BLaER1 treated with 17β-estradiol and CSF1 and Interleukin-3, amounts not matched to agents 10 nM and 100 nM (cell line): ENCODE data around the gene TK1.
"Not testable (repeated sequence)": the region's sequence is repeated elsewhere in the genome, so short reads cannot be mapped to it uniquely, and the experiment has no call there.

Experiments used
- H3K27ac ChIP-seq, 11 experiments: shearing (Covaris generic); formaldehyde crosslinking; 2 replicates each; pipeline ENCODE4 v1.8.1; 2022
- H3K27me3 ChIP-seq, 11 experiments: shearing (Covaris generic); formaldehyde crosslinking; 2 replicates each; pipeline ENCODE4 v1.8.1; 2022
- H3K36me3 ChIP-seq, 11 experiments: shearing (Covaris generic); formaldehyde crosslinking; 2 replicates each; pipeline ENCODE4 v1.8.1; 2022
- H3K4me1 ChIP-seq, 10 experiments: shearing (Covaris generic); formaldehyde crosslinking; 2 replicates each; pipeline ENCODE4 v1.8.1; 2022
- H3K4me2 ChIP-seq, 11 experiments: shearing (Covaris generic); formaldehyde crosslinking; 2 replicates each; pipeline ENCODE4 v1.8.1; 2022
- H3K4me3 ChIP-seq, 10 experiments: shearing (Covaris generic); formaldehyde crosslinking; 2 replicates each; pipeline ENCODE4 v1.8.1; 2022
- H3K9ac ChIP-seq, 11 experiments: shearing (Covaris generic); formaldehyde crosslinking; 2 replicates each; pipeline ENCODE4 v1.8.1; 2022
- H3K9me3 ChIP-seq, 11 experiments: shearing (Covaris generic); formaldehyde crosslinking; replicated peaks in 1 of 11; 2 replicates each; pipeline ENCODE4 v1.8.1; 2022
- H4K20me1 ChIP-seq, 11 experiments: shearing (Covaris generic); formaldehyde crosslinking; 2 replicates each; pipeline ENCODE4 v1.8.1; 2022
- Cebpa-rat ChIP-seq, 11 experiments: shearing (Covaris generic); IDR thresholded peaks; 2 replicates each; pipeline ENCODE4 v1.8.1; 2022

Gene TK1

GRCh38 chr17:78142119-78142861 is 44.6 kb downstream of the TK1 start:
- H3K4me2 ChIP-seq, result peak overlapping the region; percentile 55 to 92 (median 71)
- H3K4me1 ChIP-seq, result peaks cover 63 to 94% (median 76%) of the 10 kb centered on the region in 10 experiments
- peak overlapping the region in 8 of 11 experiments; percentile 42 to 61 (median 56); a peak in 12 of 22 replicates for H3K9ac ChIP-seq

DNA sequence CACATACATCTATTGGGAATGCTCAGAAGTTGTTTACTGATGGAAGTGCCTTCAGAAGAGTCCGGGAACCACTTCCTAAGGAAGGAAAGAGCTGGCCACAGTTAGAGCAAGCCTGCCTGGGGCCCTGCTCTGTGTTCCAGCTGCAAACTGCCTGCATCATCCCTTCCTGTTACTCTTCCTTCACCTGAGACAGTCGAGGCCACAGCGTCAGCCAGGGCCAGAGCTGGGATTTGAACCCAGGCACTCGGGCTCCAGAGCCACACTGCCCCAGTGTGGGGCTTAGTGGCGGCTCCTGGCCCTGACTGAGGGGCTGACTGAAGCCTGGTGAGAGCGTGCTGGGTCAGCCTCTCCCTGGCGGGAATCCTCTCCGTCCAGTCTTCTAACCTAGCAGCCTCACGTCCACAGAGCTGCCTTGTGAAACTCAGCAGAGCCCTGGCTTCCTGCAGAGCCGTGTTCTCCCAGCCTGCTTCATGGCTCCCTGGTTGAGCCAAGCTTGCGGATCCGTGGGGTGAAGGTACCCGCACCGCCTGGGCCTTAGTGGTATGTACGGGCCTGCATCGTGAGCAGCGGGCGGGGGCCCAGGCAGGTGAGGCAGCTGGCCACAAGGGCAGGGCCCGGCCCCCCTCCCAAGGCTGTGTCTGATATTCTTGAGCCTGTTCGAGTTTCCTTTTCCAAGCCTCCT is 45.3 kb downstream of the TK1 start:
- H3K4me3 ChIP-seq, result 0 out of 20 replicates have a peak overlapping the region, but pooled peaks of 1 of the 10 experiments have one; percentile 35
- H3K4me2 ChIP-seq, result peak overlapping the region; percentile 55 to 92 (median 71)
- H4K20me1 ChIP-seq, result peaks cover 0 to 71% (median 18%) of the 10 kb centered on the region in 11 experiments; a peak in 14 of 22 replicates
- H3K9me3 ChIP-seq, result no peaks in the 10 kb centered on the region
- no peak for TF ChIP-seq Cebpa-rat (IDR thresholded peaks at IDR 0.05)
- H3K27ac ChIP-seq, result peak overlapping the region in 10 of 11 experiments; percentile 18 to 66 (median 50); a peak in 15 of 22 replicates
- H3K27me3 ChIP-seq, result no peaks in the 10 kb centered on the region
- H3K9ac ChIP-seq, result peak overlapping the region in 10 of 11 experiments; percentile 6 to 61 (median 54); a peak in 16 of 22 replicates
- peaks cover 64 to 96% (median 77%) of the 10 kb centered on the region in 10 experiments for H3K4me1 ChIP-seq
- peaks cover 0 to 30% (median 5%) of the 10 kb centered on the region in 11 experiments; a peak in 12 of 22 replicates for H3K36me3 ChIP-seq

More at GRCh38 chr17:78142119-78142861, 44.6 kb downstream of the TK1 start:
- Histone ChIP-seq H4K20me1 (peaks cover 0 to 64% (median 13%) of the 10 kb centered on the region in 11 experiments; a peak in 13 of 22 replicates), H3K9me3 (no peaks in the 10 kb centered on the region), H3K36me3 (peaks cover 0 to 23% (median 0%) of the 10 kb centered on the region in 11 experiments; a peak in 9 of 22 replicates), H3K27ac (peak overlapping the region in 7 of 11 experiments; percentile 35 to 66 (median 56); a peak in 8 of 22 replicates), H3K27me3 (no peaks in the 10 kb centered on the region), H3K4me3 (no peak overlapping the region)
- no peak for TF ChIP-seq Cebpa-rat (IDR thresholded peaks at IDR 0.05)

GRCh38 chr17:78140169-78141051 is 46.4 kb downstream of the TK1 start:
- Histone ChIP-seq H3K4me3 (no peak overlapping the region), H3K9me3 (no peaks in the 10 kb centered on the region), H3K27me3 (no peaks in the 10 kb centered on the region), H3K4me1 (peaks cover 64 to 100% (median 85%) of the 10 kb centered on the region in 10 experiments), H3K27ac (peak overlapping the region in 9 of 11 experiments; percentile 22 to 66 (median 49); a peak in 13 of 22 replicates), H3K4me2 (peak overlapping the region; percentile 49 to 92 (median 69)), H3K9ac (peak overlapping the region in 3 of 11 experiments; percentile 31 to 61 (median 59); a peak in 6 of 22 replicates), H4K20me1 (peaks cover 0 to 83% (median 18%) of the 10 kb centered on the region in 11 experiments; a peak in 14 of 22 replicates), H3K36me3 (peaks cover 0 to 42% (median 17%) of the 10 kb centered on the region in 11 experiments; a peak in 18 of 22 replicates)
- TF ChIP-seq Cebpa-rat (IDR thresholded peaks at IDR 0.05), result no peak

DNA sequence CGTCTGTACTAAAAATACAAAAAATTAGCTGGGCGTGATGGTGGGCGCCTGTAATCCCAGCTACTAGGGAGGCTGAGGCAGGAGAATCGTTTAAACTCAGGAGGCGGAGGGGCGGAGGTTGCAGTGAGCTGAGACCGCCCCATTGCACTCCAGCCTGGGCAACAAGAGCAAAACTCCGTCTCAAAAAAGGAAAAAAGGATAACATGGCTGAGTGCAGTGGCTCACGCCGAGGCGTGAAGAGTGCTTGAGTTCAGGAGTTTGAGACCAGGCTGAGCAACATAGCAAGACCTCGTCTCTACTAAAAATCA is 47.0 kb downstream of the TK1 start:
- not testable (repeated sequence) for H3K4me3 ChIP-seq, H3K27me3 ChIP-seq
- H3K4me1 ChIP-seq, result peaks cover 63 to 100% (median 86%) of the 10 kb centered on the region in 10 experiments

DNA sequence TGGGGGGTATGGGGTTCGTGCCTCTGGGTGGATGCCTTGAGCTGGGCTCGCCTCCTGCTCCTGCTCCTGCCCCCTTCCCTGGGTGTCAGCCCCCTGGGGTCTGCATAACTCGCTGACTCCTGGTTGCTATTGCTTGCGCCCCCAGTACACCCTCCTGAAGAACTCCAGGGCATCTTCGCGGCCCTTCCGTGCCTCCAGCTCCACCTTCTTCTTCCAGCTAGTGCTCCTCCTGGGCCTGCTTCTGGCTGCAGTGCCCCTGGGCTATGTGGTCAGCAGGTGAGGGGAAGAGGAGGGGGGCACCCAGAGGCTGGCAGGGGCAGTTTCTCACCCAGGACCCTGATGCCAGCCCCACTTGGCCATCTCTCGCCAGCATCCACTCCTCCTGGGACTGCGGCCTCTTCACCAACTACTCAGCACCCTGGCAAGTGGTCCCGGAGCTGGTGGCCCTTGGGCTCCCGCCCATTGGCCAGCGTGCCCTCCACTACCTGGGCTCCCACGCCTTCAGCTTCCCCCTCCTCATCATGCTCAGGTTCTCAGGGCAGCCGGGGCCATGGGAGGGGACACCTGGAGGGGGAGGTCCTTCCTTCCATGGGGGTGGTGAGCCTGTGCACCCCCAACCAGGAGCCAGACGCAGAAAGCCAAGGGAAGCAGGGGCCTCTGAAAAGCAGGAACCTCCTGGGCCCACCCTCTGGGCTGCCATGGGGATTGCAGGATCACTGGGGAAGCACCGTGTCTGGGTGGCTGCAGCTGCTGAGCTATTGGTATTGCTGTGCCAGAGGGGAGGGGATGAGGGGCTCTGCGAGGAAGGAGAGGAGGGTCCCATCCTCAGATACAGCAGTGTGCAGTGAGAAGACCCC is 48.4 kb downstream of the TK1 start:
- H4K20me1 ChIP-seq, result peaks cover 0 to 91% (median 38%) of the 10 kb centered on the region in 11 experiments; a peak in 18 of 22 replicates
- peak overlapping the region in 4 of 11 experiments; percentile 9 to 37 (median 17); a peak in 2 of 22 replicates for H3K9ac ChIP-seq
- peaks cover 9 to 61% (median 28%) of the 10 kb centered on the region in 11 experiments; a peak in 21 of 22 replicates for H3K36me3 ChIP-seq
- peak overlapping the region; percentile 11 to 94 (median 52) for H3K4me2 ChIP-seq
- no peak for TF ChIP-seq Cebpa-rat (IDR thresholded peaks at IDR 0.05)
- H3K4me3 ChIP-seq, result no peak overlapping the region
- no peaks in the 10 kb centered on the region for H3K9me3 ChIP-seq
- H3K27ac ChIP-seq, result peak overlapping the region in 5 of 11 experiments; percentile 19 to 30 (median 22); a peak in 4 of 22 replicates
- H3K27me3 ChIP-seq, result no peaks in the 10 kb centered on the region
- peaks cover 69 to 100% (median 86%) of the 10 kb centered on the region in 10 experiments for H3K4me1 ChIP-seq

More for the DNA sequence above, 47.0 kb downstream of the TK1 start:
- H3K9me3 ChIP-seq, H3K9ac ChIP-seq: not testable (repeated sequence)
- peak overlapping the region in 9 of 11 experiments; percentile 3 to 55 (median 31); a peak in 11 of 22 replicates for H3K4me2 ChIP-seq
- H3K36me3 ChIP-seq, result peaks cover 5 to 48% (median 23%) of the 10 kb centered on the region in 11 experiments; a peak in 21 of 22 replicates
- peak overlapping the region in 1 of 11 experiments; percentile 15; a peak in 2 of 22 replicates for H3K27ac ChIP-seq
- H4K20me1 ChIP-seq, result peaks cover 0 to 89% (median 24%) of the 10 kb centered on the region in 11 experiments; a peak in 17 of 22 replicates

GRCh38 chr17:78137392-78138203 is 49.3 kb downstream of the TK1 start:
- peak overlapping the region in 3 of 11 experiments; percentile 14 to 38 (median 21); a peak in 2 of 22 replicates for H3K27ac ChIP-seq
- peaks cover 9 to 67% (median 28%) of the 10 kb centered on the region in 11 experiments; a peak in 21 of 22 replicates for H3K36me3 ChIP-seq
- TF ChIP-seq Cebpa-rat (IDR thresholded peaks at IDR 0.05), result no peak
- H3K4me2 ChIP-seq, result peak overlapping the region; percentile 11 to 94 (median 52); a peak in 20 of 22 replicates
- no peaks in the 10 kb centered on the region for H3K9me3 ChIP-seq
- H3K27me3 ChIP-seq, result no peaks in the 10 kb centered on the region
- H4K20me1 ChIP-seq, result peaks cover 0 to 93% (median 45%) of the 10 kb centered on the region in 11 experiments; a peak in 18 of 22 replicates
- H3K9ac ChIP-seq, result peak overlapping the region in 1 of 11 experiments; percentile 41; a peak in 2 of 22 replicates
- no peak overlapping the region for H3K4me3 ChIP-seq
- peaks cover 78 to 100% (median 91%) of the 10 kb centered on the region in 10 experiments for H3K4me1 ChIP-seq
